GM10266 (cell line): ENCODE results near the gene MTF1.

Experiments used
- DNase-seq: peaks from one replicate; pipeline ENCODE4 v3.0.0; 2012; ENCODE audit errors: extremely low spot score
- CTCF ChIP-seq: IDR thresholded peaks from 2 replicates; pipeline ENCODE4 v1.5.1; 2012; ENCODE audit warnings: mild to moderate bottlenecking, low read depth; ENCODE audit not compliant: control insufficient read depth, insufficient read depth; ENCODE audit errors: missing control alignments

MTF1 gene

GRCh38 chr1:37865348-37866120, 6.1 kb upstream of the MTF1 start:
- TF ChIP-seq CTCF, result no peak
- no peak for DNase-seq

- DNase-seq, result no peak
- no peak for TF ChIP-seq CTCF
Measured at GRCh38 chr1:37862330-37862729, 2.9 kb upstream of the MTF1 start.

GRCh38 chr1:37861151-37861550, 1.8 kb upstream of the MTF1 start:
- TF ChIP-seq CTCF, result no peak
- no peak for DNase-seq

GRCh38 chr1:37860346-37860666, 914 bp upstream of the MTF1 start:
- no peak for TF ChIP-seq CTCF
- DNase-seq, result no peak

GRCh38 chr1:37858931-37859506, 373 bp downstream of the MTF1 start:
- TF ChIP-seq CTCF, result no peak
- DNase-seq, result peak; percentile 15

- no peak for TF ChIP-seq CTCF
- no peak for DNase-seq
Measured at GRCh38 chr1:37854406-37854805, 5.0 kb downstream of the MTF1 start.

- DNase-seq, result no peak
- TF ChIP-seq CTCF, result no peak
Measured at GRCh38 chr1:37853157-37853556, 6.2 kb downstream of the MTF1 start.
